22Rv1 (cell line): ENCODE data around the gene DNAJB9.

ENCODE experiments used
- CTCF ChIP-seq: fragments of 450-650 bp; IDR thresholded peaks from 2 replicates; pipeline ENCODE4 v1.5.1; 2017; ENCODE audit warnings: mild to moderate bottlenecking
- ZFX ChIP-seq: fragments of 450-650 bp; IDR thresholded peaks from 2 replicates; pipeline ENCODE4 v1.6.1; 2017; ENCODE audit warnings: antibody characterized with exemption, borderline replicate concordance

DNA sequence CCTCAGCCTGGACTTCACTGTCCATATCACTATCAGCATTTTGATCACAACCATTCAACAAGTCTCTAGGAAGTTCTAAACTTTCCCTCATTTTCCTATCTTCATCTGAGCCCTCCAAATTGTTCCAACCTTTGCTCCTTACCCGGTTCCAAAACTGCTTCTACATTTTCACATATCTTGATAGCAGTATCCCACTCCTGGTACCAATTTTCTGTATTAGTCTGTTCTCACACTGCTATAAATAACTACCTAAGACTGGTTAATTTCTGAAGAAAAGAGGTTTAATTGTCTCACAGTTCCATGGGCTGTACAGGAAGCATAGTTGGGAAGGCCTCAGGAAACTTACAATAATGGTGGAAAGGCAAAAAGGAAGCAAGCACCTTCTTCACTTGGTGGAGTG, 12.1 kb upstream of the DNAJB9 start:
- TF ChIP-seq CTCF (no peak), ZFX (no peak)
